A549 (cell line): Measurements from ENCODE around the gene SPOP. TPM values are rescaled to one million over a fixed set of nuclear protein-coding genes. Genes with fewer than 3 reads are reported as not detected.

Experiments
- ATAC-seq, 2 experiments: fragments of 200-7000 bp in 1 of 2; fragments of >200 bp in 1 of 2; cut with Nextera tagmentation in 1 of 2; cut with Tn5 transposase in 1 of 2; 3 replicates each; pipeline versions ENCODE4 v1.8.0 to v1.9.1; 2018 to 2020; ENCODE audit warnings: mild to moderate bottlenecking in 1 of 2, moderate library complexity in 1 of 2
- CTCF ChIA-PET: fragments of 300-600 bp; sonication (Branson Sonifier 250); formaldehyde crosslinking; extraction: SDS; loops from one replicate; lab custom pipeline; 2021; ENCODE audit warnings: antibody characterized with exemption, inconsistent platforms; lab: Yijun Ruan, JAX
- POLR2A ChIA-PET: fragments of 350-600 bp; formaldehyde crosslinking; extraction: SDS; loops from one replicate; lab custom pipeline; 2021; ENCODE audit warnings: antibody characterized with exemption, inconsistent platforms; lab: Yijun Ruan, JAX
- DNase-seq, 2 experiments: peaks; one replicate each; pipeline versions ENCODE4 v3.0.0 to v3.0.0-alpha.2; 2011 to 2016; ENCODE audit warnings: low read depth in 1 of 2, low spot score in 1 of 2
- FAIRE-seq: peaks from 2 replicates; lab custom pipeline; 2011; peaks lifted over from hg19 to GRCh38; lab: Jason Lieb, UNC
- H3K27ac ChIP-seq, 2 experiments: fragments of >200 bp; sonication (Bioruptor Twin); formaldehyde crosslinking; 3 replicates each; pipeline ENCODE4 v1.5.1; 2016 to 2017
- H3K4me1 ChIP-seq: fragments of >200 bp; sonication (Bioruptor Twin); formaldehyde crosslinking; 3 replicates; pipeline ENCODE4 v1.6.1; 2016
- H3K4me2 ChIP-seq: fragments of >200 bp; sonication (Bioruptor Twin); formaldehyde crosslinking; 3 replicates; pipeline ENCODE4 v1.6.1; 2016
- H3K4me3 ChIP-seq: fragments of >200 bp; sonication (Bioruptor Twin); formaldehyde crosslinking; 3 replicates; pipeline ENCODE4 v1.5.1; 2016
- H3K9me3 ChIP-seq: fragments of >200 bp; sonication (Bioruptor Twin); formaldehyde crosslinking; 3 replicates; pipeline ENCODE4 v1.6.1; 2016
- ATOH8 ChIP-seq: fragments of 250-450 bp; sonication (Bioruptor Pico); IDR thresholded peaks from 2 replicates; pipeline ENCODE4 v1.5.0; 2020; ENCODE audit warnings: low read depth, mild to moderate bottlenecking, moderate library complexity
- BHLHE40 ChIP-seq: IDR thresholded peaks from 2 replicates; pipeline ENCODE4 v1.6.1; 2012; ENCODE audit warnings: low read depth, low read length, inconsistent platforms
- CEBPB ChIP-seq, 2 experiments: fragments of >200 bp in 1 of 2; sonication (Bioruptor Twin) in 1 of 2; formaldehyde crosslinking in 1 of 2; IDR thresholded peaks; 2 replicates each; pipeline ENCODE4 v1.6.1; 2012 to 2016
- CHD4 ChIP-seq: fragments of 200-600 bp; sonication (generic); IDR thresholded peaks from 2 replicates; pipeline ENCODE4 v1.6.1; 2016; ENCODE audit warnings: antibody characterized with exemption, mild to moderate bottlenecking, borderline replicate concordance
- EHF ChIP-seq: fragments of 250-450 bp; sonication (Bioruptor Pico); IDR thresholded peaks from 2 replicates; pipeline ENCODE4 v1.5.0; 2020; ENCODE audit warnings: mild to moderate bottlenecking
- ESRRA ChIP-seq: fragments of 150-350 bp; IDR thresholded peaks from 2 replicates; pipeline ENCODE4 v1.6.1; 2014; ENCODE audit warnings: mild to moderate bottlenecking, low read length, borderline replicate concordance
- FOSB ChIP-seq: fragments of 250-450 bp; sonication (Bioruptor Pico); IDR thresholded peaks from 2 replicates; pipeline ENCODE4 v1.5.0; 2020; ENCODE audit warnings: mild to moderate bottlenecking, moderate library complexity
- HDAC2 ChIP-seq: fragments of 200-600 bp; sonication (generic); IDR thresholded peaks from 2 replicates; pipeline ENCODE4 v1.6.1; 2016
- HMGXB4 ChIP-seq: fragments of 250-450 bp; sonication (Bioruptor Pico); IDR thresholded peaks from 2 replicates; pipeline ENCODE4 v1.5.0; 2021; ENCODE audit warnings: mild to moderate bottlenecking, moderate library complexity, borderline replicate concordance
- HOXB5 ChIP-seq: fragments of 250-450 bp; sonication (Bioruptor Pico); IDR thresholded peaks from 2 replicates; pipeline ENCODE4 v1.5.0; 2020; ENCODE audit warnings: mild to moderate bottlenecking, moderate library complexity
- JUN ChIP-seq, 2 experiments: fragments of >200 bp; sonication (Bioruptor Twin); formaldehyde crosslinking; IDR thresholded peaks; 2 replicates in 1 of 2; 3 replicates in 1 of 2; pipeline ENCODE4 v1.6.1; 2016 to 2017
- MAFK ChIP-seq: fragments of 450-650 bp; IDR thresholded peaks from 2 replicates; pipeline ENCODE4 v1.6.1; 2014; ENCODE audit not compliant: partially characterized antibody
- MAX ChIP-seq: IDR thresholded peaks from 2 replicates; pipeline ENCODE4 v1.6.1; 2012
- MAZ ChIP-seq: fragments of 150-350 bp; IDR thresholded peaks from 2 replicates; pipeline ENCODE4 v1.6.1; 2014; ENCODE audit warnings: antibody characterized with exemption, low read depth, low read length, borderline replicate concordance
- PBX3 ChIP-seq: IDR thresholded peaks from 2 replicates; pipeline ENCODE4 v1.6.1; 2012
- PHF8 ChIP-seq: fragments of 200-600 bp; sonication (generic); IDR thresholded peaks from 2 replicates; pipeline ENCODE4 v1.6.1; 2016; ENCODE audit warnings: low read depth, mild to moderate bottlenecking, antibody characterized with exemption, moderate library complexity, borderline replicate concordance
- POLR2AphosphoS2 ChIP-seq: conservative IDR thresholded peaks from 2 replicates; pipeline ENCODE4 v1.6.1; 2012; ENCODE audit warnings: low read length, improper control_type of control experiment, inconsistent platforms
- RARB ChIP-seq: fragments of 250-450 bp; sonication (Bioruptor Pico); IDR thresholded peaks from 2 replicates; pipeline ENCODE4 v1.8.0; 2021; ENCODE audit warnings: mild to moderate bottlenecking, moderate library complexity
- RCOR1 ChIP-seq: fragments of 150-350 bp; IDR thresholded peaks from 2 replicates; pipeline ENCODE4 v1.6.1; 2014; ENCODE audit warnings: antibody characterized with exemption, low read length, low read depth
- REST ChIP-seq: fragments of 200-600 bp; sonication (generic); IDR thresholded peaks from 2 replicates; pipeline ENCODE4 v1.6.1; 2016; ENCODE audit warnings: antibody characterized with exemption, mild to moderate bottlenecking, moderate library complexity
- RFX5 ChIP-seq: fragments of 450-650 bp; IDR thresholded peaks from 2 replicates; pipeline ENCODE4 v1.7.1; 2014; ENCODE audit warnings: antibody characterized with exemption, mild to moderate bottlenecking, moderate library complexity
- RNF2 ChIP-seq: fragments of 200-600 bp; sonication (generic); IDR thresholded peaks from 2 replicates; pipeline ENCODE4 v1.6.1; 2016; ENCODE audit warnings: low read depth, mild to moderate bottlenecking, antibody characterized with exemption, moderate library complexity, borderline replicate concordance
- SREBF2 ChIP-seq: fragments of 450-650 bp; IDR thresholded peaks from 2 replicates; pipeline ENCODE4 v1.6.1; 2014; ENCODE audit warnings: mild to moderate bottlenecking, moderate library complexity
- TFCP2L1 ChIP-seq: fragments of 250-450 bp; sonication (Bioruptor Pico); IDR thresholded peaks from 2 replicates; pipeline ENCODE4 v1.5.0; 2021; ENCODE audit warnings: mild to moderate bottlenecking
- USF2 ChIP-seq: fragments of 450-650 bp; IDR thresholded peaks from 2 replicates; pipeline ENCODE4 v1.6.1; 2014; ENCODE audit warnings: antibody characterized with exemption
- ZFP36 ChIP-seq: fragments of 450-650 bp; IDR thresholded peaks from 2 replicates; pipeline ENCODE4 v1.6.1; 2014; ENCODE audit warnings: borderline replicate concordance; ENCODE audit not compliant: partially characterized antibody
- ZNF302 ChIP-seq: fragments of 250-450 bp; sonication (Bioruptor Pico); IDR thresholded peaks from 2 replicates; pipeline ENCODE4 v1.9.0; 2021; ENCODE audit warnings: inconsistent platforms, mild to moderate bottlenecking, moderate library complexity
- WGBS: methylation state at CpG from one replicate; pipeline ENCODE4 v1.1.6; 2017; ENCODE audit errors: missing lambda C conversion rate; 5-methylcytosine and 5-hydroxymethylcytosine counted together
- polyA plus RNA-seq, 4 experiments: library from polyadenylated mRNA; depleted of rRNA in 3 of 4; stranded (reverse); fragments of >200 nt; fragmentation: RNase III in 1 of 4; extraction: RNeasy Plus Mini Kit Qiagen cat#74134 plus additional on column Dnase treatment in 1 of 4; gene quantifications; 2 replicates in 3 of 4; 3 replicates in 1 of 4; pipeline ENCODE4 v1.2.3, GENCODE V29; 2011 to 2017

SPOP gene
- polyA plus RNA-seq, 2 of the 4 experiments (the other 2 are of a cell fraction) = 49.5 to 57.2 TPM

GRCh38 chr17:49580055-49580721, 97.7 kb downstream of the SPOP start:
- no peaks in the 10 kb centered on the region for H3K9me3 ChIP-seq
- H3K27ac ChIP-seq = no peak overlapping the region
- 65% methylated on average over 18 of the region's 21 CpGs for WGBS
- ChIA-PET CTCF (interaction anchor here (0.7 to 40.8 kb wide), 9 partner anchors 11 to 418 kb away, joined by 3 to 2008 read pairs (median 4); partner anchors contain the start of genes PHB1 and SLC35B1), POLR2A (no interaction called here)
- peaks cover 2% of the 10 kb centered on the region; the same call in 1 of the 3 replicates for H3K4me1 ChIP-seq
- DNase-seq (no peak), FAIRE-seq (no peak), ATAC-seq (no peak)
- no peak for TF ChIP-seq ZNF302
- TF ChIP-seq RFX5 = no peak
- TF ChIP-seq HOXB5 = no peak
- no peak for TF ChIP-seq ATOH8 (CRISPR knock-in tag)
- no peak for TF ChIP-seq RNF2
- no peak for TF ChIP-seq HDAC2
- TF ChIP-seq HMGXB4 (CRISPR knock-in tag) = no peak
- no peak for TF ChIP-seq BHLHE40
- TF ChIP-seq PBX3 = no peak
- TF ChIP-seq MAX = no peak
- TF ChIP-seq PHF8 = no peak
- TF ChIP-seq RARB (CRISPR knock-in tag) = no peak
- TF ChIP-seq RCOR1 = no peak
- no peak for TF ChIP-seq ESRRA
- TF ChIP-seq USF2 = no peak
- H3K4me3 ChIP-seq = no peak overlapping the region
- no peak overlapping the region for H3K4me2 ChIP-seq

GRCh38 chr17:49579522-49579921, 98.4 kb downstream of the SPOP start:
- Histone ChIP-seq H3K4me3 (no peak overlapping the region), H3K4me2 (no peak overlapping the region), H3K27ac (no peak overlapping the region), H3K4me1 (peaks cover 4% of the 10 kb centered on the region; the same call in 1 of the 3 replicates), H3K9me3 (no peaks in the 10 kb centered on the region)
- ATAC-seq = no peak
- ChIA-PET POLR2A (no interaction called here), CTCF (interaction anchor here (0.7 to 40.8 kb wide), 7 partner anchors 10 to 417 kb away, joined by 3 to 2008 read pairs (median 8); partner anchors contain the start of genes PHB1 and SLC35B1)
- WGBS = 82% methylated on average over 5 of the region's 5 CpGs
- DNase-seq = no peak
- FAIRE-seq = no peak
- no peak for TF ChIP-seq ESRRA
- no peak for TF ChIP-seq BHLHE40
- no peak for TF ChIP-seq MAZ
- no peak for TF ChIP-seq CEBPB (IDR thresholded peaks at IDR 0.05)
- TF ChIP-seq RNF2 = no peak
- TF ChIP-seq FOSB (CRISPR knock-in tag) = no peak
- no peak for TF ChIP-seq POLR2AphosphoS2
- TF ChIP-seq PBX3 = no peak
- no peak for TF ChIP-seq ZFP36
- no peak for TF ChIP-seq CHD4
- no peak for TF ChIP-seq SREBF2
- no peak for TF ChIP-seq JUN (IDR thresholded peaks at IDR 0.05)
- TF ChIP-seq MAFK = no peak
- no peak for TF ChIP-seq REST
- no peak for TF ChIP-seq HDAC2
- TF ChIP-seq TFCP2L1 (CRISPR knock-in tag) = no peak
- no peak for TF ChIP-seq EHF (CRISPR knock-in tag)
